Muscle of leg (tissue), 9 donors: ENCODE data around the gene HDGF. TPM values are rescaled to one million over a fixed set of nuclear protein-coding genes. Genes with fewer than 3 reads are reported as not detected.

Experiments used
- polyA plus RNA-seq, 8 donors: library from polyadenylated mRNA; unstranded; fragments of 120-200 nt; gene quantifications; one replicate each; pipeline versions ENCODE4 v1.2.1 to v1.2.3, GENCODE V29; 2013; ENCODE audit warnings: inconsistent platforms in 1 of 8, low replicate concordance in 1 of 8; ENCODE audit not compliant: insufficient read length in 8 of 8, insufficient read depth in 1 of 8
- total RNA-seq: library from RNA; stranded (reverse); fragments of 120-200 nt; gene quantifications from one replicate; pipeline ENCODE4 v1.2.4, GENCODE V29; 2013

The HDGF gene
- total and polyA plus RNA-seq, 9 donors, result 123 to 184 (median 163) TPM

Other genes starting within 250 kb of the HDGF start
- gene IQGAP3, start 179.1 kb downstream of the HDGF start, total RNA-seq, result 5.3 TPM
- gene IQGAP3, start 179.1 kb downstream of the HDGF start, polyA plus RNA-seq, result 10 to 100 TPM in 2 of 8 donors, 1 to 10 TPM in 6; 5.7 to 11.8 (median 8.7) TPM
- gene TTC24, start 172.0 kb downstream of the HDGF start, total RNA-seq, result 0.09 TPM
- gene TTC24, start 172.0 kb downstream of the HDGF start, polyA plus RNA-seq, result under 1 TPM; 0.05 to 0.61 (median 0.20) TPM
- 36.0 TPM for gene NAXE, start 159.9 kb downstream of the HDGF start, total RNA-seq
- 10 to 100 TPM; 24.9 to 33.9 (median 28.6) TPM for gene NAXE, start 159.9 kb downstream of the HDGF start, polyA plus RNA-seq
- 10.6 TPM for gene GPATCH4, start 150.2 kb downstream of the HDGF start, total RNA-seq
- 10 to 100 TPM; 23.7 to 32.9 (median 28.3) TPM for gene GPATCH4, start 150.2 kb downstream of the HDGF start, polyA plus RNA-seq
- gene HAPLN2, start 132.3 kb downstream of the HDGF start, total RNA-seq, result 0.44 TPM
- gene HAPLN2, start 132.3 kb downstream of the HDGF start, polyA plus RNA-seq, result under 1 TPM; 0.11 to 0.75 (median 0.41) TPM
- gene BCAN, start 109.6 kb downstream of the HDGF start, total RNA-seq, result 0.58 TPM
- gene BCAN, start 109.6 kb downstream of the HDGF start, polyA plus RNA-seq, result 1 to 10 TPM; 1.7 to 4.8 (median 2.9) TPM
- gene NES, start 74.3 kb downstream of the HDGF start, total RNA-seq, result 590 TPM
- gene NES, start 74.3 kb downstream of the HDGF start, polyA plus RNA-seq, result 1,000 to 10,000 TPM in 3 of 8 donors, 100 to 1,000 TPM in 5; 662 to 1,263 (median 888) TPM
- 268 TPM for gene CRABP2, start 46.1 kb downstream of the HDGF start, total RNA-seq
- 100 to 1,000 TPM; 209 to 376 (median 271) TPM for gene CRABP2, start 46.1 kb downstream of the HDGF start, polyA plus RNA-seq
- 13.9 TPM for gene METTL25B, start 23.2 kb downstream of the HDGF start, total RNA-seq
- gene METTL25B, start 23.2 kb downstream of the HDGF start, polyA plus RNA-seq, result 10 to 100 TPM; 13.9 to 24.7 (median 18.6) TPM
- 14.0 TPM for gene ISG20L2, start 22.9 kb downstream of the HDGF start, total RNA-seq
- 10 to 100 TPM; 20.7 to 29.4 (median 25.3) TPM for gene ISG20L2, start 22.9 kb downstream of the HDGF start, polyA plus RNA-seq
- 65.0 TPM for gene MRPL24, start 10.6 kb downstream of the HDGF start, total RNA-seq
- gene MRPL24, start 10.6 kb downstream of the HDGF start, polyA plus RNA-seq, result 10 to 100 TPM; 64.7 to 74.0 (median 69.1) TPM
- 22.7 TPM for gene PRCC, start 15.9 kb upstream of the HDGF start, total RNA-seq
- gene PRCC, start 15.9 kb upstream of the HDGF start, polyA plus RNA-seq, result 10 to 100 TPM; 55.8 to 75.7 (median 63.4) TPM
- 0.71 TPM for gene SH2D2A, start 65.2 kb upstream of the HDGF start, total RNA-seq
- 1 to 10 TPM in 4 of 8 donors, under 1 TPM in 4; 0.61 to 1.4 (median 0.98) TPM for gene SH2D2A, start 65.2 kb upstream of the HDGF start, polyA plus RNA-seq
- 0.18 TPM for gene INSRR, start 107.4 kb upstream of the HDGF start, total RNA-seq
- gene INSRR, start 107.4 kb upstream of the HDGF start, polyA plus RNA-seq, result 1 to 10 TPM in 3 of 8 donors, under 1 TPM in 5; 0.40 to 1.2 (median 0.66) TPM
- 0.35 TPM for gene NTRK1, start 109.2 kb upstream of the HDGF start, total RNA-seq
- 1 to 10 TPM in 3 of 8 donors, under 1 TPM in 5; 0.41 to 1.9 (median 0.91) TPM for gene NTRK1, start 109.2 kb upstream of the HDGF start, polyA plus RNA-seq
- gene PEAR1, start 142.0 kb upstream of the HDGF start, total RNA-seq, result 12.2 TPM
- 10 to 100 TPM; 17.9 to 35.0 (median 28.7) TPM for gene PEAR1, start 142.0 kb upstream of the HDGF start, polyA plus RNA-seq
- gene LRRC71, start 169.0 kb upstream of the HDGF start, total RNA-seq, result 0.53 TPM
- 1 to 10 TPM in 4 of 8 donors, under 1 TPM in 4; 0.39 to 1.5 (median 0.92) TPM for gene LRRC71, start 169.0 kb upstream of the HDGF start, polyA plus RNA-seq